SIG-M5 (cell line): Measurements from ENCODE around the gene NUDT3.
"Not testable (repeated sequence)": the region's sequence is repeated elsewhere in the genome, so short reads cannot be mapped to it uniquely, and the experiment has no call there.

Experiments used
- DNase-seq: peaks from one replicate; lab custom pipeline; 2025; lab: John Stamatoyannopoulos, UW

Gene NUDT3

GRCh38 chr6:34252395-34252794 lies 140.1 kb downstream of the NUDT3 start:
- DNase-seq, result not testable (repeated sequence)

- DNase-seq, result no peak
Observed at GRCh38 chr6:34249469-34250261, 142.8 kb downstream of the NUDT3 start.

GRCh38 chr6:34248727-34249468 lies 143.6 kb downstream of the NUDT3 start, which contains the start of gene SMIM29:
SMIM29 (minus strand) TSS chr6:34249006; CDS start chr6:34247791, 1,215 bp downstream.
- peak; percentile 65 for DNase-seq

GRCh38 chr6:34248198-34248726 lies 144.2 kb downstream of the NUDT3 start:
- no peak for DNase-seq

GRCh38 chr6:34247481-34248197 lies 144.8 kb downstream of the NUDT3 start:
- no peak for DNase-seq

- no peak for DNase-seq
Observed at GRCh38 chr6:34246563-34247391, 145.7 kb downstream of the NUDT3 start.

GRCh38 chr6:34246249-34246562 lies 146.3 kb downstream of the NUDT3 start:
- no peak for DNase-seq

GRCh38 chr6:34245761-34246140 lies 146.7 kb downstream of the NUDT3 start:
- not testable (repeated sequence) for DNase-seq

- not testable (repeated sequence) for DNase-seq
Observed at GRCh38 chr6:34245032-34245760, 147.3 kb downstream of the NUDT3 start.

GRCh38 chr6:34243901-34244884 lies 148.3 kb downstream of the NUDT3 start:
- no peak for DNase-seq

- no peak for DNase-seq
Observed at GRCh38 chr6:34243131-34243771, 149.2 kb downstream of the NUDT3 start.

GRCh38 chr6:34242252-34243130 lies 150.0 kb downstream of the NUDT3 start:
- no peak for DNase-seq

- DNase-seq, result no peak
Observed at GRCh38 chr6:34241351-34242215, 150.9 kb downstream of the NUDT3 start.

GRCh38 chr6:34240329-34241248 lies 151.9 kb downstream of the NUDT3 start:
- DNase-seq, result no peak

- no peak for DNase-seq
Observed at GRCh38 chr6:34239893-34240292, 152.6 kb downstream of the NUDT3 start.

- no peak for DNase-seq
Observed at GRCh38 chr6:34239500-34239825, 153.0 kb downstream of the NUDT3 start.
